ENCODE results near the gene CLCN3. TPM values are rescaled to one million over a fixed set of nuclear protein-coding genes. Genes with fewer than 3 reads are reported as not detected.
"Not testable (repeated sequence)": the region's sequence is repeated elsewhere in the genome, so short reads cannot be mapped to it uniquely, and the experiment has no call there.

The CLCN3 gene
- total and polyA plus RNA-seq, 2 experiments from 2014 or later: 10.9 to 22.9 TPM

- no peak for ATAC-seq
- peaks cover 34% of the 10 kb centered on the region for H3K36me3 Mint-ChIP-seq (ENCODE audit: low read depth)
- Histone ChIP-seq H3K36me3 (ENCODE audit: insufficient read depth) (0 out of 2 replicates have a peak, but pooled peaks cover 5% of the 10 kb centered on the region), H3K4me2 (no peak overlapping the region), H3K9me2 (ENCODE audit: insufficient read depth) (no peaks in the 10 kb centered on the region), H3K27me3 (ENCODE audit: insufficient read depth) (no peaks in the 10 kb centered on the region), H3K79me2 (replicated peaks; ENCODE audit: insufficient read depth) (0 out of 2 replicates have a peak, but pooled peaks cover 6% of the 10 kb centered on the region), H3K4me3 (no peak overlapping the region), H3K27ac (ENCODE audit: low read depth) (no peak overlapping the region), H3K4me1 (ENCODE audit: insufficient read depth) (no peaks in the 10 kb centered on the region), H4K20me1 (replicated peaks; ENCODE audit: insufficient read depth) (no peaks in the 10 kb centered on the region), H3F3A (replicated peaks; ENCODE audit: low read depth) (no peaks in the 10 kb centered on the region), H2AFZ (no peak overlapping the region)
- no peaks in the 10 kb centered on the region for H3K27me3 Mint-ChIP-seq (ENCODE audit: insufficient read depth, low read depth, poor library complexity)
- peaks cover 20% of the 10 kb centered on the region for H3K9me3 Mint-ChIP-seq
- no peak overlapping the region for H3K4me3 Mint-ChIP-seq
- no peaks in the 10 kb centered on the region for H3K4me1 Mint-ChIP-seq
- DNase-seq (ENCODE audit: low spot score): no peak
- no peak overlapping the region for H3K27ac Mint-ChIP-seq
- TF ChIP-seq ZNF331 (CRISPR knock-in tag; IDR thresholded peaks at IDR 0.05; ENCODE audit: low read depth) (no peak), ZNF114 (CRISPR knock-in tag; IDR thresholded peaks at IDR 0.05) (no peak), CTCF (conservative IDR thresholded peaks at IDR 0.05; ENCODE audit: low read depth in 2 of 2) (no peak), CREB1 (CRISPR knock-in tag; IDR thresholded peaks at IDR 0.05; ENCODE audit: low read depth) (no peak), REST (IDR thresholded peaks at IDR 0.05; ENCODE audit: unreplicated experiment) (no peak), EZH2phosphoT487 (IDR thresholded peaks at IDR 0.05; ENCODE audit: unreplicated experiment) (no peak), EZH2 (IDR thresholded peaks at IDR 0.05; ENCODE audit: low read depth, unreplicated experiment) (no peak), NANOG (IDR thresholded peaks at IDR 0.05; ENCODE audit: borderline replicate concordance) (no peak), ETS1 (IDR thresholded peaks at IDR 0.05) (no peak)
These were observed 56.9 kb downstream of the CLCN3 start for GRCh38 chr4:169677150-169677748.

- H3K4me3 ChIP-seq; H3K9me2 ChIP-seq (ENCODE audit: insufficient read depth); H3K27ac Mint-ChIP-seq; H3K4me3 Mint-ChIP-seq; H2AFZ ChIP-seq; H3K79me2 ChIP-seq (replicated peaks; ENCODE audit: insufficient read depth); H3K4me2 ChIP-seq; H3F3A ChIP-seq (replicated peaks; ENCODE audit: low read depth); H3K27ac ChIP-seq (ENCODE audit: low read depth); H3K4me1 Mint-ChIP-seq; DNase-seq (ENCODE audit: low spot score); H3K36me3 ChIP-seq (ENCODE audit: insufficient read depth); ATAC-seq; H3K27me3 ChIP-seq (ENCODE audit: insufficient read depth); H3K27me3 Mint-ChIP-seq (ENCODE audit: insufficient read depth, low read depth, poor library complexity); H4K20me1 ChIP-seq (replicated peaks; ENCODE audit: insufficient read depth); H3K4me1 ChIP-seq (ENCODE audit: insufficient read depth): not testable (repeated sequence)
- Mint-ChIP-seq H3K36me3 (ENCODE audit: low read depth) (peaks cover 34% of the 10 kb centered on the region), H3K9me3 (peaks cover 20% of the 10 kb centered on the region)
These were observed 58.1 kb downstream of the CLCN3 start for GRCh38 chr4:169678486-169678885.

- H3K36me3 Mint-ChIP-seq (ENCODE audit: low read depth): peaks cover 37% of the 10 kb centered on the region
- H3K4me3 ChIP-seq; H3K4me2 ChIP-seq; H3K27me3 ChIP-seq (ENCODE audit: insufficient read depth); H3K4me3 Mint-ChIP-seq; DNase-seq (ENCODE audit: low spot score); H3K27me3 Mint-ChIP-seq (ENCODE audit: insufficient read depth, low read depth, poor library complexity); H3K4me1 Mint-ChIP-seq; H3K27ac ChIP-seq (ENCODE audit: low read depth); H3K27ac Mint-ChIP-seq; H4K20me1 ChIP-seq (replicated peaks; ENCODE audit: insufficient read depth); ATAC-seq; H2AFZ ChIP-seq; H3K4me1 ChIP-seq (ENCODE audit: insufficient read depth); H3F3A ChIP-seq (replicated peaks; ENCODE audit: low read depth); H3K9me2 ChIP-seq (ENCODE audit: insufficient read depth); H3K79me2 ChIP-seq (replicated peaks; ENCODE audit: insufficient read depth); H3K36me3 ChIP-seq (ENCODE audit: insufficient read depth): not testable (repeated sequence)
- peaks cover 20% of the 10 kb centered on the region for H3K9me3 Mint-ChIP-seq
These were observed 58.7 kb downstream of the CLCN3 start for GRCh38 chr4:169678951-169679591.

Measured in GM23338 (cell line).